ENCODE results near the gene MRPL20.

The MRPL20 gene

GRCh38 chr1:1356796-1357401 is 50.2 kb downstream of the MRPL20 start:
- POLR2A ChIA-PET (ENCODE audit: low non-redundant PET): no interaction called here
- no peak for DNase-seq (ENCODE audit: low spot score)
- peak overlapping the region; percentile 55; the same call in 1 of the 2 replicates for H3K27ac ChIP-seq
- CTCF ChIA-PET: no interaction called here
- TF ChIP-seq CTCF (conservative IDR thresholded peaks at IDR 0.05; ENCODE audit: low read depth): no peak

GRCh38 chr1:1356166-1356795 is 50.8 kb downstream of the MRPL20 start:
- DNase-seq (ENCODE audit: low spot score): no peak
- POLR2A ChIA-PET (ENCODE audit: low non-redundant PET): no interaction called here
- CTCF ChIA-PET: no interaction called here
- no peak overlapping the region for H3K27ac ChIP-seq
- no peak for TF ChIP-seq CTCF (conservative IDR thresholded peaks at IDR 0.05; ENCODE audit: low read depth)

- no peak overlapping the region for H3K27ac ChIP-seq
- CTCF ChIA-PET: interaction anchor here (1.0 kb wide), 1 partner anchor 16 kb away, joined by 4 read pairs; no protein-coding TSS in a partner anchor
- TF ChIP-seq CTCF (conservative IDR thresholded peaks at IDR 0.05; ENCODE audit: low read depth): no peak
- no peak for DNase-seq (ENCODE audit: low spot score)
- POLR2A ChIA-PET (ENCODE audit: low non-redundant PET): no interaction called here
Observed at GRCh38 chr1:1355416-1355815, 51.7 kb downstream of the MRPL20 start.

GRCh38 chr1:1354271-1355247 is 52.5 kb downstream of the MRPL20 start:
- DNase-seq (ENCODE audit: low spot score): no peak
- ChIA-PET POLR2A (ENCODE audit: low non-redundant PET) (interaction anchor here (0.7 kb wide), 1 partner anchor 275 kb away, joined by 3 read pairs; no protein-coding TSS in a partner anchor), CTCF (interaction anchor here (1.0 to 1.4 kb wide), 2 partner anchors 17 to 18 kb away, joined by 4 to 5 read pairs; no protein-coding TSS in a partner anchor)
- no peak for TF ChIP-seq CTCF (conservative IDR thresholded peaks at IDR 0.05; ENCODE audit: low read depth)
- H3K27ac ChIP-seq: peak overlapping the region; percentile 64; the same call in 1 of the 2 replicates

- no peak for DNase-seq (ENCODE audit: low spot score)
- ChIA-PET POLR2A (ENCODE audit: low non-redundant PET) (interaction anchor here (0.7 kb wide), 1 partner anchor 274 kb away, joined by 3 read pairs; no protein-coding TSS in a partner anchor), CTCF (interaction anchor here (1.4 kb wide), 1 partner anchor 19 kb away, joined by 5 read pairs; no protein-coding TSS in a partner anchor)
- H3K27ac ChIP-seq: peak overlapping the region; percentile 64
- TF ChIP-seq CTCF (conservative IDR thresholded peaks at IDR 0.05; ENCODE audit: low read depth): no peak
Observed at GRCh38 chr1:1353389-1354151, 53.5 kb downstream of the MRPL20 start.

All from RWPE1 (cell line).